ENCODE data around the gene KRTAP10-2.

DNA sequence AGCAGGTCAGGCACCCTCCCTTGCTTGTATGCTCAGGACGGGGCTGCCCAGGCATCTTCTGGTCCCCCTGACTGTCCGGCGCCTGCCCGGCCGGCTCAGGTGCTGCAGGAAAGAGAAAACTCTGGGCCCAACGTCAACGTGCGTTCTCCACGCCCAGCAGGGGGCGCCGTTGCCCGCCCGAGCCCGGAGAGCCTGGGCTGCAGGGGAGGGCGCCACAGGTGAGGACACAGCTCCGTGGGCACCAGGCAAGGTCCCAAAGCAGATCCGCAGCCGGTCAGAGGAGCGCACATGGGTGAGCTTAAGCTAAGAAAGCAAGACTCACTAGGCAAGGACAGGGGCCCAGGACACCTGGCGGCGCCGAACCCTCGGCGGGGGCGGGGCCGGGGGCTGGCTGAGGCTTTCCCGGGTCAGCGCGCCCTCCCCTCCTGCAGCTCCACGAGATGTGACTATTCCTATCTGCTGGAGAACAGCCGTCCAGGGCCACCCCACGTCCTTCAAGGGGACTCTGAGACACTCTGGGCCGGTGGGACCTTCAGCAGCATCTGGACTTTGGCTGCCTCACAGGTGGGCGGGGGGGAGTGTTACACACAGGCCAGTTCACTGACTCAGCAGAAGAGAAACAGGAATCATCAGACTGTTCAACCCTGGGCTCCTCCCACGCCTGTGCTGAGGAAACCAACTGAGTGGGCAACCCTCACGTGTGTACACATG is 40.6 kb downstream of the KRTAP10-2 start:
- TF ChIP-seq POLR2A (IDR thresholded peaks at IDR 0.05; ENCODE audit: low read length) (no peak), GATA1 (IDR thresholded peaks at IDR 0.05; ENCODE audit: low read depth, low read length) (no peak)

Measured in erythroblast (primary cell).